ENCODE results near the gene PCOLCE2. TPM values are rescaled to one million over a fixed set of nuclear protein-coding genes. Genes with fewer than 3 reads are reported as not detected.
A peak's percentile ranks its signal among the peaks of the same experiment; 100 is the strongest.

Gene PCOLCE2
- total and polyA plus RNA-seq, 12 donors = 49.9 to 143 (median 69.6) TPM

GRCh38 chr3:142912402-142913172 lies 23.7 kb upstream of the PCOLCE2 start:
- 15 to 27% methylated on average over 6 of the region's 6 CpGs for WGBS, 2 donors
- H3K4me3 ChIP-seq = no peak overlapping the region
- peak in 1 of 2 donors; percentile 48 for DNase-seq
- H3K4me1 ChIP-seq = peaks cover 6 to 63% (median 27%) of the 10 kb centered on the region in 9 donors
- no peak for TF ChIP-seq CTCF (IDR thresholded peaks at IDR 0.05)
- H3K36me3 ChIP-seq = no peaks in the 10 kb centered on the region
- peak overlapping the region; percentile 21 to 77 (median 62) for H3K27ac ChIP-seq
- intact Hi-C loops (cut with DNase I) = no loop called here
- no peaks in the 10 kb centered on the region for H3K27me3 ChIP-seq
- H3K9me3 ChIP-seq = no peaks in the 10 kb centered on the region
- ATAC-seq = peak in 6 of 8 donors; percentile 39 to 79 (median 50)

GRCh38 chr3:142910280-142910679 lies 21.4 kb upstream of the PCOLCE2 start:
- peak in 4 of 8 donors; percentile 18 to 40 (median 28) for ATAC-seq
- WGBS, 2 donors = 47 to 57% methylated on average over 2 of the region's 2 CpGs

GRCh38 chr3:142909282-142909681 lies 20.4 kb upstream of the PCOLCE2 start:
- ATAC-seq (no peak), DNase-seq (no peak)
- no peaks in the 10 kb centered on the region for H3K9me3 ChIP-seq
- H3K27ac ChIP-seq = peak overlapping the region in 4 of 10 donors; percentile 34 to 77 (median 59)
- no peaks in the 10 kb centered on the region for H3K36me3 ChIP-seq
- no peak for TF ChIP-seq CTCF (IDR thresholded peaks at IDR 0.05)
- no peak overlapping the region for H3K4me3 ChIP-seq
- peaks cover 6 to 58% (median 36%) of the 10 kb centered on the region in 9 donors for H3K4me1 ChIP-seq
- no peaks in the 10 kb centered on the region for H3K27me3 ChIP-seq
- WGBS, 2 donors = 74 to 76% methylated on average over 3 of the region's 3 CpGs
- intact Hi-C loops (cut with DNase I) = no loop called here

More at GRCh38 chr3:142910280-142910679, 21.4 kb upstream of the PCOLCE2 start:
- H3K4me3 ChIP-seq = no peak overlapping the region
- TF ChIP-seq CTCF (IDR thresholded peaks at IDR 0.05) = no peak
- intact Hi-C loops (cut with DNase I) = no loop called here
- H3K9me3 ChIP-seq = no peaks in the 10 kb centered on the region
- no peaks in the 10 kb centered on the region for H3K27me3 ChIP-seq
- H3K27ac ChIP-seq = peak overlapping the region in 4 of 10 donors; percentile 10 to 77 (median 65)
- peaks cover 6 to 63% (median 31%) of the 10 kb centered on the region in 9 donors for H3K4me1 ChIP-seq
- DNase-seq = no peak
- H3K36me3 ChIP-seq = no peaks in the 10 kb centered on the region

- intact Hi-C loops (cut with DNase I) = no loop called here
Observed at GRCh38 chr3:142907996-142908395, 19.1 kb upstream of the PCOLCE2 start.

More at GRCh38 chr3:142907996-142908395, 19.1 kb upstream of the PCOLCE2 start:
- Histone ChIP-seq H3K36me3 (no peaks in the 10 kb centered on the region), H3K4me3 (no peak overlapping the region), H3K9me3 (no peaks in the 10 kb centered on the region), H3K27me3 (no peaks in the 10 kb centered on the region), H3K27ac (peak overlapping the region in 6 of 10 donors; percentile 6 to 65 (median 44)), H3K4me1 (peaks cover 6 to 50% (median 32%) of the 10 kb centered on the region in 9 donors)
- 23 to 42% methylated on average over 1 of the region's 1 CpG for WGBS, 2 donors
- ATAC-seq = no peak
- no peak for DNase-seq
- TF ChIP-seq CTCF (IDR thresholded peaks at IDR 0.05) = no peak

Data from heart right ventricle (tissue), 16 donors.